Spleen (tissue), 7 donors: ENCODE results near the gene MCEMP1.

Experiments used
- POLR2A ChIP-seq, 3 donors: fragments of 450-650 bp; IDR thresholded peaks; one replicate each; pipeline ENCODE4 v1.5.1; 2017; ENCODE audit warnings: antibody characterized with exemption in 3 of 3, mild to moderate bottlenecking in 1 of 3
- TF ChIP-seq, protein P1 (sequence below), 11 experiments: fragments of 200-600 bp in 7 of 11; fragments of 450-650 bp in 4 of 11; sonication (generic) in 4 of 11; IDR thresholded peaks in 8 of 11; conservative IDR thresholded peaks in 3 of 11; 1 replicate in 7 of 11; 2 replicates in 4 of 11; pipeline versions ENCODE4 v1.4.0 to v1.8.0; 2016 to 2021; ENCODE audit warnings: antibody characterized with exemption in 11 of 11, inconsistent platforms in 4 of 11, mild to moderate bottlenecking in 1 of 11
- donor health status: DM: no; HTN: no; CAD: no; lungs with moderate emphysema.
- donor health status: DM: no; HTN: no; CAD: no.
- donor health status: DM: no; HTN: no; CAD: no.

DNA sequence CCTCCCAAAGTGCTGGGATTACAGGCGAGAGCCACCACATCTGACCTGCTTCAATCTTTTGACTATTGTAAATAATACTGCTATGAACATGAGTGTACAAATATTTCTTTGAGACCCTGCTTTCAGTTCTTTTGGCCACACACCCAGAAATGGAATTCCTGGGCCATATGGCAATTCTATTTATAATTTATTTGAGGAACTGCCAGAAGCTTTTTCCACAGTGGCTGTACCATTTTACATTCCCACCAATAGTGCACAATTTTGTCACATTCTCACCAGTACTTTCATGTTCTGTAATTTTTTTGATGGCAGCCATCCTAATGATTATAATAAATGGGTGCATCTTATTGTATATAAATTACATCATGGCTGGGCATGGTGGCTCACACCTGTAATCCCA, 38.8 kb downstream of the MCEMP1 start:
- TF ChIP-seq, protein P1, sequence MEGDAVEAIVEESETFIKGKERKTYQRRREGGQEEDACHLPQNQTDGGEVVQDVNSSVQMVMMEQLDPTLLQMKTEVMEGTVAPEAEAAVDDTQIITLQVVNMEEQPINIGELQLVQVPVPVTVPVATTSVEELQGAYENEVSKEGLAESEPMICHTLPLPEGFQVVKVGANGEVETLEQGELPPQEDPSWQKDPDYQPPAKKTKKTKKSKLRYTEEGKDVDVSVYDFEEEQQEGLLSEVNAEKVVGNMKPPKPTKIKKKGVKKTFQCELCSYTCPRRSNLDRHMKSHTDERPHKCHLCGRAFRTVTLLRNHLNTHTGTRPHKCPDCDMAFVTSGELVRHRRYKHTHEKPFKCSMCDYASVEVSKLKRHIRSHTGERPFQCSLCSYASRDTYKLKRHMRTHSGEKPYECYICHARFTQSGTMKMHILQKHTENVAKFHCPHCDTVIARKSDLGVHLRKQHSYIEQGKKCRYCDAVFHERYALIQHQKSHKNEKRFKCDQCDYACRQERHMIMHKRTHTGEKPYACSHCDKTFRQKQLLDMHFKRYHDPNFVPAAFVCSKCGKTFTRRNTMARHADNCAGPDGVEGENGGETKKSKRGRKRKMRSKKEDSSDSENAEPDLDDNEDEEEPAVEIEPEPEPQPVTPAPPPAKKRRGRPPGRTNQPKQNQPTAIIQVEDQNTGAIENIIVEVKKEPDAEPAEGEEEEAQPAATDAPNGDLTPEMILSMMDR (IDR thresholded peaks at IDR 0.05 in 8 of 11, conservative IDR thresholded peaks at IDR 0.05 in 3 of 11), result no peak
- TF ChIP-seq POLR2A (IDR thresholded peaks at IDR 0.05), result no peak
